HG03159 (cell line): ENCODE results near the gene TENM4.
"Not testable (repeated sequence)": the region's sequence is repeated elsewhere in the genome, so short reads cannot be mapped to it uniquely, and the experiment has no call there.

ENCODE experiments used
- ATAC-seq: cut with Tn5 transposase; IDR thresholded peaks from one replicate; pipeline ENCODE4 v1.9.1; 2021; ENCODE audit warnings: mild to moderate bottlenecking, moderate library complexity; ENCODE audit not compliant: unreplicated experiment

Gene TENM4

DNA sequence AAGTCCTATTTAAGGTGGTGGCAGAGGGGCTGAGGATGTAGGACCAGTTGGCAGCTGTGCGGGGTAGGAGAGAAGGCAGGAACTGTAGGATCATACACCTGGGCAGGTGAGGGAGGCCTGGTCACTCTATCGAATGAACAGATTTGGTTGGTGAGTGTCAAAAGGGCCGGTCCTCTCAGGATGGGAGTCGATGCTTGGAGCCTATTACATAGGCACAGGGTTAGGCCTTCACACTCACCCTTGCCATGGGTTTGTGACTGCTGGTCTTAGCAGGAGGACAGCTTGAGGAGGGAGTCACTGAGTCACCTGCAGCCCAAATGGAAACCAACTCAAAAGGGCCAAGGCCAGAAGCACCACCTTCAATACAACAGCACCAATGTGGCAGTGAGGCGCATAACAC lies 786.0 kb downstream of the TENM4 start:
- ATAC-seq = no peak

DNA sequence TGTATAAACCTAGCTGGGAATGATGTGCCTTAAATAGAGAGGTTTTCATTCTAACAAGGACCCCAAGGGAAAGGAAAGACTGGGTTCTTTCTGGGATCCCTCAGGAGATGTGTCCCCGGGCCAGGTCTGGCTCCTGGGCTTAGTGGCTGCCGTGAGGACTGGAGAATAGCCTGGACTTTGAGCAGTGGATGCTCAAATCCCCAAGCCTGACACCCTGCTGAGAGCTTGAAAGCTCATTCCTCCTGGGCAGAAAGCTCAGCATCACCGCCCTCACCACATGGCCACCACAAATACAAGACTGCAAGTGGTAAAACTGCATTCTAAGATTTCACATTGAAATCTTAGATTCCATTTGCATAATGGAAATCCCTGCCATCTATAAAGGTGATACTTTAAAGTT lies 786.8 kb downstream of the TENM4 start:
- ATAC-seq = no peak

DNA sequence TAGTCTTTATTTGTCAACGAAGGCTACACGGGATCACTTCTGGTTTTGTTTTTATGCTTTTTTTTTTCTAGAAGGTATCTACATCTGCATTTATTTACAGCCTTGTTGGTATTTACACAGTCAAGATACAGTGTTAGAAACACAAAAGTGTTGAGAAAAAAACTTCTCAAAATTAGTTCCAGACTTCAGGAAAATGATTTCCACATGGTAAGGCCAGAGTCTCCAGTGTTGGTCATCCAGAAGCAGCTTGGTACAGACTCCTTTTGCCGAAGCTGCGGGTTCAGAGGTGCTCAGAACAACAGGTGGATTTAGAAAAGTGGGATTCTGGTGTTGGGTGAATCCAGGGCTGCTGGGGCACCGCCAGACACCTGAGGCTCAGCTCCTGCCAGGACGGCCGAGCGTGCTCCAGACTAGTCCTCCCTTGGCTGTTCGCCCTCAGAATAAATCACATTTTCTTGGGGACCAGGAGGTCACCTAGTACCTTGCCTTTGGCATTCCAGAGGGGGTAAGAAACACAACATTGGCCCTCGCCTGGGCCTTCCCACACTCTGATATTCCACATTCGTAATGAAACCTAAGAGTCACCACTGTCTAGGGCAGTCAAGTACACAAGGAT lies 787.4 kb downstream of the TENM4 start:
- no peak for ATAC-seq

DNA sequence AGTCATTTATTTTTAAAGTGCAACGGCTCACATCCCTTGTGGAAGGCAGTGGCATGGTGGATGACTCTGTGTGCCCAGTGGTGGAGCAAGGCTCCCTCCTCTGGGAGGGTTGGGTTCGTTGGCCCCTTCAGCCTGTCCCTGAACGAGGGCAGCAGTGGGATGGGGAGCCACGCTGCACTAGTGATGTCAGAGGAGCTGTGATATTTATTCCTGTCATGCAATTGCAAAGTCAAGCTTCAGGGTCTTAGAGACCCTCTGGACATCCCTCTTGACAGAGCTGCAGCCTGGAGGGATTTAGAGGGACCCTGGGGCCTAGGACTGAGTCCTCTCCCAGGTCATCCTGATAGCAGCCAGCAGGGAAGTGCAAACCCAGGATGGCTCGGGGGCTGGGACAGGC lies 788.0 kb downstream of the TENM4 start:
- ATAC-seq = no peak

DNA sequence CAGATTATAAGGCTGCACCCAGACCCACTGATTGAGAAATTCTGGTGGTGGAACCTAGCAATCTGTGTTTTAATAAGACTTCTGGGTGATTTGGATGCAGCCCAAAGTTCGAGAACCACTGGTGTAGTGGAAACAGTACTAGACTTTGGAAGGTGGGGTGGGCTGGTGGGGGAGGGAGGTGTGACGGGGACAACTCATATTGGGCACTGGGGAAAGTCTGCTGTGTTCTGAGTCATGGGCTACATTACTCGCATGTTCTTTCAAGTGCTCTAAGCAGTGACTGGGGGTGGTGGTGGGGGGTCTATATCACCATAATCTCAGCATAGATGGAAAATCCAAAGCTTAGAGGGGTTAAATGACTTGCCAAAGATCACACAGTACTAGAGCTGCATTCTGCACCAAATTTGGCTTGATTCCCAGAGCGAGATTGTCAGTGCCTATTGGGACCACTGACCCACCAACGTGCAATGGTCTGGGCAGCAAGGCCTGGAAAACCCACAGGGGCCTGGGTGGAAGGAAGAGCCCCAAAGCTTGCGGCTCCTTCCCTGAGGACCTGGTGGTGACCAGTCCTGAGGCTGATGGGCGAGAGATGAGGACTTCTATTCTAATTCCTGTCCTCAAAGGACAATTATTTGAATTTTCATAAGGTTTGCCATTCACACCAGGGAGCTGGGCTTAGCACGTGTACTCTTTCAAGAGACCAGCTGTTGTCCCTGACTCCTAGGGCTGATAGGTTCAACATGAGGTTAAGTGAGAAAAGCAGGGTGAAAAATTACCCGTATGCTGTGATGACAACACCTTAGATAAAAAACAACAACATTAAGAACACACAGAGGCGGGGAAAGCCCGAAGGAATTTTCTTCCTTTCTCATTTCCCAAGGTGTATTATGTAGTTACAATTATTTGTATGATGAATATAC lies 788.6 kb downstream of the TENM4 start:
- no peak for ATAC-seq

DNA sequence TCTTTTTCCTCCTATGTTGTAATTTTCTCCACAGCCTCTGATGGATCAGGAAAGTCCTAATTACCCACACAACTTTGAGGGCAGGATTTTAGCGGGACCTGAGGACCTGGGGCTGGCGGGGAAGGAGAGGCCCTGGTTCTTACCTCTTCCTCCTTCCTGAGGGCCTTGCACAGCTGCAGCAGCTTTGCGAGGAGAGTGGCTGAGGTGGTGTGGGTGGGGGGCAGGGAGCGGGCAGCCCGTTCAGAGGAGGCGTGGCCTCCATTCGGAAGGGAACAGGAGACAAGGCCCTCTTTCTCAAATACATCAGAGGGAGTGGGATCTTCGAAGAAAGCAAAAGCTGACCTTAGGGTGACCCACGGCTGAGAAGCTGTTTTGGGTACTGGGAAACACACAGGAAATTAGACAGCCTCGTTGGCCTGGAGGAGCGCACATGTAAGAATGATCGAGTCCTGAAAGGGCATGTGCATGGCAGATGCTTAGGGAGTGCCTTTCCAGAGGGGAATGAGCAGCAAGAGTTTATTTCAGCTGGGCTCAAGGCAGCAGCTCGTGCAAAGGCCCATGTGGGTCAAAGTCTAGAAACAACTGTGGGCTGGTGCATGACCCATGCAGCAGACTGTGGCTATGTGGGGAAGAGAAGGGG lies 789.6 kb downstream of the TENM4 start:
- no peak for ATAC-seq

DNA sequence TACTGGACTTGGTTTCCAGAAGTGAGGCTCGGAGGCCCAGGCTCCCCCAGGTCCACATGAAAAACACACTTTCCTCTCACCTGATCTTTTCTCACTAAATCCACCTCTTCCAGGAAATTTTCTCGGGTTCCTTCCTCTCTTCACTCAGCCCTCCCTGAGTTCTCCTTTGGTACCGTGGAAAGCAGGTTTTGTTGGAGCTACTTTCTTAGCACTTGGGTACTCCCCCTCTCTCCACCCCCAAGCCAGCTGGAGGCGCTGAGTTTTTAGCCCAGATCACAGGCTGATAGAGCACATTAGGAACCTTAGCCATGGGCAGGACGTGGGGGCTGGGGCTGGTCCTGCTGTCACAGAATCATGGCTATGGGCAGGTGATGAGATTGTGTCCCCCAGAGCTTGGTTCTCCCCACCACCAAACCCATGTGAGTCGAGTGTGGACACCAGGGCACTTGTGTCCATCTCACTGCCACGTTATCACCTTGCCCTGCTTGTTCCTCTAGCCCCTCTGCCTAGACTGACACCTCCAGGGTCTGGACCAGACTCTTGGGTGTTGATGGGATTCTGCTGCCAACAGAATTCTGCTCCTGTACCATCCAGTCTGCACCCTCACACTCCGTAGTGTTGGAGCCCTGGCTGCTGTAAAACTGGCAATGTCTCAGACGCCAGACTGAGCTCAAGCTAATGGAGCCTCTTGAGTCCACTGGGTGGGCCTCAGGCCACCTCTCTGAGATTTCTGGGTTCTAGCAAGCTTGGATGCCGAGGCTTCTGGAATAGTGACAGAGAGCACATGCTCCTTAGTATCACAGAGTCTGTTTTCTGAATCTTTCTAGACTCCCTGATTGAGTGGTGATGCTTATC lies 791.2 kb downstream of the TENM4 start:
- no peak for ATAC-seq

DNA sequence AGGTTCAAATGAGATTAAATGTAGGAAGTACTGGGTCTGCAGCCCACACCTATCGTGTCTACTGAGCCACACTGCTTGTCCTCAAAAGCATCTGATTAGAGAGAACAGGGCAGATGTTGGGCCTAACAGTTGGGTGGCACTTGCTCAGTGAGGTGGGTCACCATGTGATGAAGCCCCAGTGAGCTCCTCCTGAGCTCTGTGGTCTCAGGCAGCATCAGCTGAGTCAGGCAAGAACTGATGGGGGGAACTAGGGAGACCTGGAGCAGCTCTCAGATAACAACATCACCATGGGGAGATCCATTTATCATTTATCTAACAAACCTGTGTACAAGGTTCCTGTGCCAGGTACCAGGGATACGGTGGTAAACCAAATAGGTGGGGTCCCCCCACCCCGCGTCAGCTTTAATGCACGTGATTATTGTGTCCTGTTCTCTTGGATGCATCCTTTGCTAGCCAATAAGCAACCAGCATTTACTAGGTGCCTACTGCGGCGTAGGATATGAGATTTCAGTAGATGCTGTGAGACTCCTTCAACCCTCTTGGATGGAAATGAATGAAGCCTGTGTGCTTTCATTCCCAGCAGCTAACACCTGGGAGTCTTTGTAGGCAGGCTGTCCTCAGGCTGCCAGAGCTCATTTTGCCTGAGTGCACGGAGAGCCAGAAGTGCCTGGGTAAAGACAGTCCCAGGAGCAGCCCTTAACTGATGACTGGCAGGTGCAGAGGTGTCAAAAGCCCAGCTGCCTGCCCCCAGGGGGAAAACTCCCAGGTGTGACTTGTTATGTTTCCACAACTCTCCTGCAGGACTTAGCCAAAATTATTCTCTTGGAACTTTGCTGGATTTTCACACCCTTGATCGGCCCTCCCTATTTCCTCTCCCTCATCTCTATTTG lies 792.6 kb downstream of the TENM4 start:
- no peak for ATAC-seq

DNA sequence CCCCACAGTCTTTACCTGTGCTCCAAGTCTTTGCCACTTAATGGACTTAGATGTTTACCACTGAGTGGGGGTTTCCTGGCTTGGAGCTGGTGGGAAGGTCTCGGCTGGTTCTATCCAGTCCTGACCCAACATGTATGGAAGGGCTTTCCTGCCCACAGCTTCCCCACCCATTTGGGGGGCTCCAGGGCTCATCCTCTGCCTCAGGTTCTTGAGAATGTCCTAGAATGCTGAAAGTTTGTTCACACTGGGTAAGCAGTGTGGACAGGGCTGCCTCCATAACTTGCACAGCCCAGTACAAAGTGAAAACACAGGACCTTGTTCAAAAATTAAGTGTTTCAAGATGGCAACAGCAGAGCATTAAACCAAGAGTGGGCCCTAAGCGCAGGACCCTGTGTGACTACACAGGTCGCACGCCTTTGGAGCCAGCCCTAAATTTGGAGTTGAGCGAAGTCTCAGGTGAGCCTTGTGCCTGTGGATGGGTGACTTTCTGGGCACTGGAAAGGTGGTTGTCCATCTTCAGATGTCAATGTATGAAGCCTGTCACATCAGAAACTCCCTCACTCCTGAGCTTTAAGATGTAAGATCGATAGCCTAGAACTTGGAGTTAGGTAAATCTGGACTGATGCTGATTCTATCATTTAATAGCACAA lies 793.4 kb downstream of the TENM4 start:
- no peak for ATAC-seq

DNA sequence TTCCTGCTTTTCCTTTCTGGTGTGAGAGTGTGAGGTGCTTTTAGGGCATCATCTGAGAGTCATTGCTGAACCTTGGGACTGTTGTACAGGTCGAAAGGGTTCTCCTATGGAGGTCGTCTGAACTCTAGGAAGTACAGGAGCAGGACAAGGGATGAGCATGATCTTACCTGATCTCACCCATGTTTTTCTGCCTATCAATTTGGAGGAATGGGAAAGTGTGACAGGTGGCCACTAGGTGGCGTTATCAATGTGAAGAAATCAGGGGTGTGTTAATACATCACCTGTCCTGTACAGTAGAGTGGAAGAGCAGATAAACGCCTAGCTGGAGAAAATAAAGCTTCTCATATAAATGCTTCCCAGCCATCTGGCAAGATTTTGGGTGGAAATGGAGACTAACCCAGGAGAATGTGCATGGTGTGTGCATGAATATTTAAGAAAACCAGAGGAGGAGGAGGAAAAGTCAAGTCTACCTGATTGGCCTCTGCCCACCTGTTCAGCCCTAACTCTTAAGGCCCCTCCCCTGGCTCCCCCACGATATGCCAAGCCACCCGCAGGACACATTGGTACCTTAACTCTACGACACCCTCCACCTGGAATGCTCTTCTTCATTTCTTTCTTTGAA lies 794.2 kb downstream of the TENM4 start:
- ATAC-seq = no peak

DNA sequence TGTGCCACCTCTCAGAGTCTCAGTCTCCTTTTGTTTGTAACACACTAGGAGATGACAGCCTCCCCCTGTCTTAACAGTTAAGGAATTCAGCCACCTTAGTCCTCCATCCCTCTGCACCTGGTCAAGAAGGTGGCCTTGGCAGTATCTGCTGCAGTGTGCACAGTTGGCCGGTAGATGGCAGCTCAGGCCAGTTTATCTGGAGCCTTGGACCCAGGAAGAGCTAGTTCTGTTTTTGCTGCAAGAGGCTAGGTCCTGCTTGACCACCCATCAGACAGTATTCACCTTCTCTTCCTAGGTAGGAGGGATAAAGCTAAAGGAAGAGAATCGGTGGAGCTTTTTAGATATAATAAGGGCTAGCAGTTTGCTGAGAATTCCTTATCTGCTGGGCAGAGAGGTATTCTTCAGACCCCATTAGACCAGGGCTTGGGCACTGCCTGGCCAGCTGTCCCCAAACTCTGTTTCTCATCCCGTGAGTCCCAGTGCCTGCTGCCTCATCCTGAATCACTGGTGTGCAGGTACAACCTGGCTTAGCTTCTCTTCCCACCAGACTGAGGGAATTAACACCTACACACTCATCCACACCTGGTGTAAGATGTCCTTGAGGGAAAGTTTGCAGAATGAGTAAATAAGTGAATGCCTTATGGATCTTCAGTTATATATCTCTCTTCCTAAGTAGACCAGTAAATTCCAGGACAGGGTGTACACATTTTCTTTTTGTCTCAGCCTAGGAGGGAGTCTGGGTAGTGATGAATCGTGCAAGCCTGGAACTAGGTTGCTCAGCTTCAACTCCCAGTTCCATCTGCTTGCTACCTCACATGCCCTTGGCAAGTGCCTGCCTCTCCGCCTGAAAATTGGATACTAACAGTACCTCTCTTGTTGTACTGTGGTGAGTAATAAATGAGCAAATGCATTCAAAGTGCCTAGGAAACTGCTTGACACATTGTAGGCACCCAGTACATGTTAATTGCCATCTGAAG lies 795.3 kb downstream of the TENM4 start:
- peak; percentile 87 for ATAC-seq

DNA sequence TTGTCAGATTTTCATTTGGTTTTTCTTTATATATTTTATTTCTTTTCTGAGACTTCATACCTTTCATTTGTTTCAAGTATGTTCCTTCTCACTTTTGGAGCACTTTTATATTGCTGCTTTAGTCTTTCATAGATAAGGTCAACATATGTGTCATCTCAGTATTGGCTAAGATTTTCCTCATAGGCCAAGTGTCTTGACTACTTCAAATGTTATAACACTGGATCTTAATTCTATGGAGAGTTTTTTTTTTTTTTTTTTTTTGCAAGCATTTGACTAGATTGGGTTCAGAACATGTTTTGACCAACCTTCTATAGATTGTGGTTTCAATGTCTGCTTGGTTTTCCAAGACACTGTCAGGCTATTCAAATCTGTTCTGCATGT lies 797.2 kb downstream of the TENM4 start:
- no peak for ATAC-seq

DNA sequence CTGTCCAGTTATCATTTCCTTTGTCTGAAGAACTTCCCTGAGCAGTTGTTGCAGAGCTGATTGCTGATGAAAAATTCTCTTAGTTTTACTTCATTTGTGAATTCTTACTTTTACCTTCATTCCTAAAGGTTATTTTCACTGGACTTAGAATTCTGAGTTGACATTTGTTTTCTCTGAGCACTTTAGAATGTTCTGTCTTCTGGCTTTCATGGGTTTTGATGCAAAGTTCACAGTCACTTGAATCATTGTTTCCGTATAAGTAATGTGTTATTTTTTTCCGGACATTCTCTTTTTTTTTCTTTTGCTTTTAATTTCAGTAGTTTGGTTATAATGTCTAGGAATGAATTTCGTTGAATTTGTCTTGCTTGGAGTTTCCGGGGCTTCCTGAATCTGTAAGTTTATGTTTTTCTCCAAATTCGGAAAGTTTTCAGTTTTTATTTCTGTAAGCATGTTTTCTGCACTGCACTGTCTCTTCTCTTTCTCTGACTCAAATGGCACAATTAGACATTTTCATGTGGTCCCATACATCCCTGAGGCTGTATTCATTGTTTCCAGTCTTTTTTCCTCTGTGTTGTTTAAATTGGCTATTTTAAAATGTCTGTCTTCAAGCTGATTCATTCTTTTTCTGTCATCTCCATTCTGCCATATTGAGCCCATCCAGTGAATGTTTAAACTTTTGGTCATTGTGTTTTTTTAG lies 797.7 kb downstream of the TENM4 start:
- no peak for ATAC-seq

DNA sequence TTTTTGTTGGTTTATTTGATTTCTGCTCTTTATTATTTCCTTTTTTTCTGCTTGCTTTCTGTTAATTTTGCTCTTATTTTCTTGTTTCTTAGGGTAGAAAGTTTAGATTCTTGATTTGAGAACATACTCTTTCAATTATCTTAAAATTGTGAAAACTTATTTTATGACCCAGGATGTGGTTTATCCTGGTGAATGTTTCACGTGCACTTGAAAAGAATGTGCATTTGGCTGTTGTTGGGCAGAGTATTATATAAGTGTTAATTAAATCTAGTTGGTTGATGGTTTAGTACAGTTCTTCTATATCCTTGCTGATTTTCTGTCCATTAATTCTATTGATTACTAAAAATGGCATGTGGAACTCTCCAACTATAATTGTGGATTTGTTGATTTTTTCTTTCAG lies 799.3 kb downstream of the TENM4 start:
- no peak for ATAC-seq

DNA sequence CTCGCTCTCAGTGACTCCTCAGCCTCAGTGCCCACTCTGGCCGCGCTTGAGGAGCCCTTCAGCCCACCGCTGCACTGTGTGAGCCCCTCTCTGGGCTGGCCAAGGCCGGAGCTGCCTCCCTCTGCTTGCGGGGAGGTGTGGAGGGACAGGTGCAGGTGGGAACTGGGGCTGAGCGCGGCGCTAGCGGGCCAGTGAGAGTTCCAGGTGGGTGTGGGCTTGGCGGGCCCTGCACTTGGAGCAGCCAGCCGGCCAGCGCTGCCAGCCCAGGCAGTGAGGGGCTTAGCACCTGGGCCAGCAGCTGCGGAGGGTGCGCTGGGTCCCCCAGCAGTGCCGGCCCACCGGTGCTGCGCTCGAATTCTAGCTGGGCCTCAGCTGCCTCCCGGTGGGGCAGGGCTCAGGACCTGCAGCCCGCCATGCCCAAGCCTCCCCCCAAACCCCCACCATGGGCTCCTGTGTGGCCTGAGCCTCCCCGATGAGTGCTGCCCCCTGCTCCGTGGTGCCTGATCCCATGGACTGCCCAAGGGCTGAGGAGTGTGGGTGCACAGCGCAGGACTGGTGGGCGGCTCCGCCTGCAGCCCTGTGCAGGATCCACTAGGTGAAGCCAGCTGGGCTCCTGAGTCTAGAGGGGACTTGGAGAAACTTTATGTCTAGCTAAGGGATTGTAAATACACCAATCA lies 802.0 kb downstream of the TENM4 start:
- ATAC-seq = no peak

DNA sequence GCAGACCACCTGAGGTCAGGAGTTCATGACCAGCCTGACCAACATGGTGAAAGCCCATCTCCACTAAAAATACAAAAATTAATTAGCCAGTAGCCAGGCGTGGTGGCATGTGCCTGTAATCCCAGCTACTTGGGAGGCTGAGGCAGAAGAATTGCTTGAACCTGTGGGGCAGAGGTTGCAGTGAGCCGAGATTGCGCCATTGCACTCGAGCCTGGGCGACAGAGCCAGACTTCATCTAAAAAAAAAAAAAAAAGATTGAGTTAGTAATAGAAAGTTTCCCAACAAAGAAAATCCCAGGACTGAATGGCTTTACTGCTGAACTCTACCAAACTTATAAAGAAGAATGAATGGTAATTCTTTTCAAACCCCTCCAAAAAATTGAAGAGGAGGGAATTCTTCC lies 803.3 kb downstream of the TENM4 start:
- not testable (repeated sequence) for ATAC-seq
